ENCODE results near the gene NUTM2G.
"Not testable (repeated sequence)": the region's sequence is repeated elsewhere in the genome, so short reads cannot be mapped to it uniquely, and the experiment has no call there.

DNA sequence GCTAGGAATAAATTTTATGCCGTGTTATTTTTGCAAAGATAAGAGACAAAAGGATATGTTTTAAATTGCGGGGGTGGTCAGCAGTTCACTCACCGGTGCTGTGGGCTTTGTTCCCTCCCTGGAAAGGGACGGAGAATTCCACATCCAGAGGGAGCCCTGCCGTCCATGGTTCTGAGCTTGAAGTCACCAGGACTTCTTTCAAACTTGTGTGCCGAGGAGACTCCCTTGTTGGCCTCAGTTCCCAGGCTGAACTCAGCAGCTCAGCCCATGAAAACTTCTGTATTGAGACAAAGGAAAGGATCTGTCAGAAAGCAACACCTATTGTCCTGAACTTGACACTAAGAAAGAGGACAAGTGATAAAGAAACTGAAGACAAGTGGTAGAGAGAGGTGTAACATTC lies 10.1 kb upstream of the NUTM2G start:
- TF ChIP-seq, protein P1, sequence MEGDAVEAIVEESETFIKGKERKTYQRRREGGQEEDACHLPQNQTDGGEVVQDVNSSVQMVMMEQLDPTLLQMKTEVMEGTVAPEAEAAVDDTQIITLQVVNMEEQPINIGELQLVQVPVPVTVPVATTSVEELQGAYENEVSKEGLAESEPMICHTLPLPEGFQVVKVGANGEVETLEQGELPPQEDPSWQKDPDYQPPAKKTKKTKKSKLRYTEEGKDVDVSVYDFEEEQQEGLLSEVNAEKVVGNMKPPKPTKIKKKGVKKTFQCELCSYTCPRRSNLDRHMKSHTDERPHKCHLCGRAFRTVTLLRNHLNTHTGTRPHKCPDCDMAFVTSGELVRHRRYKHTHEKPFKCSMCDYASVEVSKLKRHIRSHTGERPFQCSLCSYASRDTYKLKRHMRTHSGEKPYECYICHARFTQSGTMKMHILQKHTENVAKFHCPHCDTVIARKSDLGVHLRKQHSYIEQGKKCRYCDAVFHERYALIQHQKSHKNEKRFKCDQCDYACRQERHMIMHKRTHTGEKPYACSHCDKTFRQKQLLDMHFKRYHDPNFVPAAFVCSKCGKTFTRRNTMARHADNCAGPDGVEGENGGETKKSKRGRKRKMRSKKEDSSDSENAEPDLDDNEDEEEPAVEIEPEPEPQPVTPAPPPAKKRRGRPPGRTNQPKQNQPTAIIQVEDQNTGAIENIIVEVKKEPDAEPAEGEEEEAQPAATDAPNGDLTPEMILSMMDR (conservative IDR thresholded peaks at IDR 0.05; ENCODE audit: low read length) = not testable (repeated sequence)
- not testable (repeated sequence) for TF ChIP-seq EZH2phosphoT487 (IDR thresholded peaks at IDR 0.05; ENCODE audit: borderline replicate concordance, low read depth, low read length)
